Tibial nerve (tissue), 3 donors: ENCODE data around the gene SH3BP4.

Experiments
- CTCF ChIP-seq, 5 experiments: fragments of 200-600 bp in 3 of 5; fragments of 450-650 bp in 2 of 5; sonication (generic) in 3 of 5; IDR thresholded peaks; one replicate each; pipeline ENCODE4 v1.5.1; 2016 to 2019; ENCODE audit warnings: antibody characterized with exemption in 5 of 5, mild to moderate bottlenecking in 3 of 5, moderate library complexity in 2 of 5
- POLR2A ChIP-seq, 2 donors: fragments of 450-650 bp; IDR thresholded peaks; one replicate each; pipeline ENCODE4 v1.6.1; 2017; ENCODE audit warnings: antibody characterized with exemption in 2 of 2, mild to moderate bottlenecking in 2 of 2, moderate library complexity in 2 of 2

GRCh38 chr2:234974501-234975385 lies 22.9 kb downstream of the SH3BP4 start:
- no peak for TF ChIP-seq CTCF (IDR thresholded peaks at IDR 0.05)
- TF ChIP-seq POLR2A (IDR thresholded peaks at IDR 0.05), result no peak
